NB4 (cell line): ENCODE results near the gene KLC3.

Experiments used
- CTCF ChIP-seq: IDR thresholded peaks from one replicate; pipeline ENCODE4 v1.5.1; 2012; ENCODE audit warnings: low read depth, low read length
- MAX ChIP-seq: IDR thresholded peaks from 2 replicates; pipeline ENCODE4 v1.6.1; 2011; ENCODE audit warnings: low read depth, low read length

GRCh38 chr19:45299719-45300118 is 40.8 kb upstream of the KLC3 start:
- no peak for TF ChIP-seq CTCF
- no peak for TF ChIP-seq MAX
